GM19238 (cell line): ENCODE measurements around the gene L1CAM.

Experiments used
- DNase-seq: peaks from one replicate; pipeline ENCODE4 v3.0.0; 2011; ENCODE audit warnings: low spot score; ENCODE audit not compliant: insufficient read length

L1CAM gene

DNA sequence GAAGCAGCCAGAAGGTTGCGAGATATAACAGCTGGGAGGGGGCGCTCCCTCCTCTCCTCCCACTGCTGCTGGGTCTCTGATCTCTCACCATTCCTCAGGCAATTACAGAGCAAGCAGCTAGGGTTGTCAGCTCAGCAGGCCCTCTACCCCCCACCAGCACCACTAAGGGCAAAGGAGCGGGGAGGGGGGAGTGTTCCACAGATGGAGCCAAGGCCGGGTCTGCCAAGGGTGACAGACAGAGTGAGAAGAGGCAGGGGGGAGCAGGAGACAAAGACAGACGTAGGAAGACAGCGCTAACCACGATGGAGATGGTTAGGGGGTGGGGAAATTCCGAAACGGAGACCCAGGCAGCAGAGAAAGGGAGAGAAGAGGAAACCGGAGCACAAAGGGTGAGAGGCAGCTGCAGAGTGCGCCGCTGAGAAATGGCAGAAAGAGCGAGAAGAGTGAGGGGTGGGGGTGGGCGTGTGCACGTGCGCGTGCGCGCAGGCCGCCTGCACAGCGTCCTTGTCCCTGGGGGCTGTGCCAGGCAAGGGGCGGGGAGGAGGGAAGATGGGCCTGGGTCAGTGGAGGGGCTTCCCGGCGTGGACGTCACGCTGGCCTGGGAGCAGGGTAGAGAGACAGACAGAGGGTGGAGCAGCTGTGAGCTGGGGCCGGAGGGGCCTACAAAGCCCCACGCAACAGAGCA, 6.9 kb downstream of the L1CAM start:
- DNase-seq, result no peak

DNA sequence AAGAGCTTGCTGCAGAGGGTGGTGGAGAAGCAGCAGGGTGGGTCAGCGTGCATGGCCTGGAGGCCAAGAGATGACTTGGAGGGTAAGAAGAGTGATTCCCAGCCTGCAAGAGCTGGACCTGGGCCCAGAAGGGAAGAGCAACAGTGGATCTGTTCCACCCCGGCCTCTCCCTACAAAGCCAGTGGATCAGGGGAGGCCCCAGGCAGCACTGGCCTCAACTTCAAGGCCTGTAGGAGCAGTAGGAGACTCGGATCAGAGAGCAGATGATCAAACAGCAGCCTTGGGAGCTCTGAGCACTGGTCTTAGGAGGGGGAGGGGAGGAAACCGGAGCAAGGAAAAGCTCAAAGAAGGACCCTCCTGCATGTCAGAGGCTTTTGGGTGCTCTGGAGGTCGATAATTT, 7.6 kb downstream of the L1CAM start:
- no peak for DNase-seq

DNA sequence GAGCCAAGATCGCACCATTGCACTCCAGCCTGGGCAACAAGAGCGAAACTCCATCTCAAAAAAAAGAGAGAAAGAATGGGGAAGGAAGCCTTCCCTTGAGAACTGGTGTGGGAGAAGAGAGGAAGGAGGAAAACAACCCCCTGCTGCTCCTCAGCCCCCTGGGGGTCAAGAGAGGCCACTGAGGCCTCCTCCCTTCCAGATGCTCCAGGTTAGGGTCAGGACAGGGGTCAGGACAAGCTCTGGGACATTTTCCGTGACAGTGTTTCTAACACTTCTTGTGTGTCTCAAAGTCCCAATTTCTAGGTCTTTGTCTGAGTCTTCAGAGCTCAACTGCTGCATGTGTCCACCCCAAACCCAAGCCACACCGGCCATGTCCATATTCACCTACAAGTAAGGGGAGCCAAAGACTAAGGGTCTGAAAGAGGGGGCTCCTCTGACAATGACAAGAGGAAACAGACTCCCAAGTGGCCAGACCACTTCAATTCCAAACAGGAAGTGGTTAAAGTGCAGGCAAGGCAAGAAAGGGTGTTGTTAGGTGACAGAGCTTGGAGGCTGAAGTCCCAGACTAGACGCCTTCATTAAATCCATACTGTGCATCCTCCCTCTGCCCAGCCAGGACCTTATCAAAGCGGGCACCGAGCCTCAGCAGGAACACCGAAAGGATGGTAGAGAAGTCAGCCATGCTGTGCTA, 8.3 kb downstream of the L1CAM start:
- no peak for DNase-seq

DNA sequence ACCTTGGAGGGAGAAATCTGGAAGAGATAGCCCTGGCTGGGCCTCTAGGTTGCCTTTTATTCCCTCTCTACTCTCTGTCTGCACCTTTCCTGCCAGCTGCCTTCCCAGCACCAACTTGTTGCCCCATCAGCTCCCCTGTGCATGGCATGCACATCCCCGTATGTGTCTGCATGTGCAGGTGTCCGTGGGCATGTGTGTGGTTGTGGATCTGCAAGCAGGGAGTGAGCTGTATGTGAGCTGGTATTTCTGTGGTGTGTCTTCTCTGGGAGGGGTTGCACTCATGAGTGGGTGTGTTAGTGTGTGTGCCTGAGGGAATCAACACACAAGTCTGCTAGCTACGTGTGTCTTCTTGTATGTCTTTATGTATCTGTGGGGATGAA, 9.9 kb downstream of the L1CAM start:
- no peak for DNase-seq

DNA sequence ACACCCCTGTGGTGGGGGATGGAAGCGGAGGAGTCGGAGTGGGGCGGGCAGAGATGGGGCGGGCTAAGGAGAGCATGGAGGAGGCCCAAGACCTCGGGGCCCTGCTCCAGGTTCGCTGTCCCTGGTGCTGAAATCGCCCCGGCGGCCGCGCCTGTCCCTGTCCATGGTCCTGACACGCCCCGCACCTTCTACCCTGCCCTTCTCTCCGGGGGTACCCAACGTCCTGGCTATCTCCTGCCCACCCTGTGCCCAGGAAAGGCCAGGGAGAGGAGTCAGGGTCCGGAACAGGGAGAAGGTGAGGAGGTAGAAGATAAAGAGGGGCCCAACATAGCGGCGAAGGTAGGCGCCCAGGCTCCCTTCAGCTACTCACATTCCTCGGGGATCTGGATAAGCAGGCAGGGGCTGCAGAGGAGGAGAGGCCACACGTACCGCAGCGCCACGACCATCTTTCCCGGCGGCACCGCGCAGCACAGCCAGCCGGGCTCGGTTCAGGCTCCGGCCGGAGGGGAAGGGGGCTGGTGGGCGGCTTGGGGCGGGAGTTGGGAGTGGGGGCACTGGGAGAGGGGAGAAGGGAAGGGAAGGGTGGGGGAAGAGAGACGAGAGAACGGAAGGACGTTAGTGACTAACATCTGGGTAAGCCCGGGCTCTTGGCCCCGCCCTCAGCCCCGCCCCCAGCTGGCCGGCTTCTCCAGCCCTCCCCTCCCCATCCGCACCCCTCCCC, 10.4 kb downstream of the L1CAM start:
- peak; percentile 62 for DNase-seq

DNA sequence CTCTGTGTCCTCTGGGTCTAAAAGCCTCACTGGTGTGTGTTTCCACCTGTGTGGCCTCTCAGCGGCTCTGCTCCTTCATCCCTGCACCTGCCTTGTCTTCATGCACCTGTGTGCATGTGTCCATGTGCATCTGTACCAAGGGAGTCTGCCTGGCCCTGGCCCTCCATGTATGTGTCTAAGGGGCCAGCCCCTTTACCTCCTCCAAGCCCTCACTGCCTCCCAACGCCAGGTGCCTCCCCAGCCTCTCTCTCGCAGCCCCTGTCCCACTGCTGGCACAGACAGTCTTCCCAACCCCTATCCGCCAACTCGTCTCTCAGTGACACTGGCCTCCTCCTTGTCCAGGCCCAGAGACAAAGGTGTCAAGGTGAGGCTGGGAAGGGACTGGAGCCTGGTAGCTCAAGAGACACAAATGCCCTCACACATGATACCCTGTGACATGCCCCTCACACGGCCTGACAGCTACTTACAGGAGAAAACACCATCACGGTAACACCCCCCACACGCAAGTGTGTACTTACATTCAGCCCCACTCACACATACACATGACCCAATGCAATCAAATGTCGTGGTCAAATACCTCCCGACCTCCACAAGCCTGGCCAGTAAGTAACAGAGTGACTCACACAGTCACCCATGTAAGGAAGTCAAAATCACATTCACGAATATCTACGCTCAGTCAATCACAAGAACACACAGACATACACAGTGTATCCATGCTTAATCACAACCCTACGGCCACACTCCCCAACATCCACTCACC, 11.4 kb downstream of the L1CAM start:
- DNase-seq, result no peak

DNA sequence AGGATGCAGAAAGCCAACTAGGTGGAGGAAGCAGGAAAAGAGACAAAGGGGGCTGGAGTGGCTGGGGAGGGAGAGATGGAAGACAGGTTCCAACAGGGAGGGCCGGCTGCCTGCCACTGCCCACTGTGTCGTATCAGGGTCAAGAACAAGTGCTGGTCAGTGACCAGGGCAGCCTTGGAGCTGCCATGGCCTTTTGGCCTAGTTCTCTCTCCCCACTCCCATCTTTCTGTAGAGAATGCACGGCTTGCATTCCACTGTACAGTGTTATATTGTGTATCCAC, 11.9 kb downstream of the L1CAM start:
- no peak for DNase-seq

DNA sequence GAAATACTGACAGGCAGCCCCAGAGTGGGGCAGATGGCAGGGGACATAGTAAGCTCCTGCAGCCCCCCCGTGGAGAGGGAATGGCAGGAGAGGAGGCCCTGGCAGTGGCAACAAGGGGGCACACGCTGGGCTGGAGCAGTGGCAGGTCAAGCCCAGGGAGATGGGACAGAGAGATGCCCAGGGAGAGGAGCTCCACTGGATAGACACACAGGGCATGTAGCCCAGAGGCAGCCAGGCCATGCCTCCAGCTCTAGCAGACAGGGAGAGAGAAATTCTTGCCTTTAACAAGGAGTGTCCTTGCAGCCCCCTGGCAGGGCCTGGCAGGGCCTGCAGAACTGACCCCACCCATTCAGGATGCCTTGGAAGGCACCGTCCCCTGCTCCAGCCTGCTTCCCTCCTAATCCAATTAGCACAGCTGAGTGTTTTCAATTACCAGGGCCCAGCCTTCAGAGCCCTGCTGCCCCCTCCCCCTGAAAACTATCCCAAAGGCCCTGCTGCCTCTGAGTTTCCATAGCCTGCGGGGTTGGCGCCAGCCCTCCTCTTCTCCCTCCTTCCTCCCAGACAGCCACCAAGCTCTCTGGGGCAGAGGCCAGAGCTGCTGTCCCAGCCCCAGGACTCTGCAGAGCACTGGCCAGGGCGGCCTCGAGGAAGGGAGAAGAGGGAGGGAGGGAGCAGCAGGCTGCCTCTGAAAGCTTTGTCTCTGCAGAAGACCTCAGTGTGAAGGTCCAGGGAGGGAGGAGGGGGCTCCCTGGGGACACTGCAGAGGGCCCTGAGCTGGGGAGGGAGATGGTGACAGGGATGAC, 12.5 kb downstream of the L1CAM start:
- DNase-seq, result no peak

DNA sequence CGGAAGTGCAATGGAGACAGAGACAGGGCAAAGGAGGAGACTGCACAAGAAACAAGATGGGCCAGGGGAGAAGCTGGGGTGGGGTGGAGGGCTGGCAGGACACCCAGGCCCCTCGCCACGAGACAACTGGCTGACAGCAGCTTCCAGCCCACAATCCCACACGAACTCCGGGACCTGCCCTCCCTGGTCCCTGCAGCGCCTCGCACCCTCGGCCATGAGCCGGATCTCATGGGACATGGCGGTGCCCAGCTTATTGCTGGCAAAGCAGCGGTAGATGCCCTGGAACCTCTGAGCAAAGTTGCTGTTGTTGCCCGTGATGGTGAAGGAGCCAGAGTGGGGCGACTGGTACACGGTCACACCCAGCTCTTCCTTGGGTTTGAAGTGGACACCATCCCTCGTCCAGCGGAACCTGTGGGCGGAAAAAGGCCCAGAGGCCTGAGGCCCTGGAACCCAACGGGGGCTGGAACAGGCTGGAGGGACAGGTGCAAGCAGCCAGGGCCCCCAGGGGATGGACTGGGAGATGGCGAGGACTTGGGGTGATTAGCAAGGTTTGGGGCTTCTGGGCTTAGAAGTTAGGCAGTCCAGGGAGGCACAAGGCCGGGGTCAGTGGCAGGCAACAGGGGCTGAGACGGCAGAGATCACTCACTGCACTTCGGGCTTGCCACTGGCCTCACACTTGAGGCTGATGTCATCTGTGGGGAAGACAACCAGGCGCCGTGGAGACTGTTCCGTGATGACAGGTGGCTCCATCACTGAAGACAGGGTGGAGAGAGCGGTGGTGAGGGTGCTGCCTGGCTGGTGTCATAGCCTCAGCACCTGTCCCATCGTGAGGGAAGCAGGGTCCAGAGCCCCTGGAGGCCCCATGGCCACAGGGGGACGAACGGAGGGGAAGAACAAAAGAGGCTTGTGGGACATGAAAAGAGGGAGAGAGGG, 13.8 kb downstream of the L1CAM start:
- DNase-seq, result no peak

DNA sequence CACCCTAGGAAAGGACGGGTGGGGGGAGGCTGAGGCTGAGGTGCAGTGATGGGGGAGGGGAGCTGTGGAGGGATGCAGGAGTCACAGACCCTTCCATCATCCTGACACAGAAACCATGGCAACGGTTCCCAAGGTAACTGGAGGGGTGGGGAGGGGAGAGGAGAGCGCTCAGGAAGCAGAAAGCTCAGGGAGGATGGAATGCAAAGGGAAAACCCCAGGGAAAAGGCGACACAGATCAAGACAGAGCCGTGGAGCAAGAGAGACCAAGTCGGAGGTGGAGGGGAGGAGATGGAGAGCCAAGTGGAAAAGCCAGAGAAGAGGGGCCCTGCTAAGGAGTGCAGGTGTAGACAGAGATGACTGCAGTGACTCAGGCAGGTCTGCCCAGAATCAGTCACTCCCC, 14.5 kb downstream of the L1CAM start:
- DNase-seq, result no peak

DNA sequence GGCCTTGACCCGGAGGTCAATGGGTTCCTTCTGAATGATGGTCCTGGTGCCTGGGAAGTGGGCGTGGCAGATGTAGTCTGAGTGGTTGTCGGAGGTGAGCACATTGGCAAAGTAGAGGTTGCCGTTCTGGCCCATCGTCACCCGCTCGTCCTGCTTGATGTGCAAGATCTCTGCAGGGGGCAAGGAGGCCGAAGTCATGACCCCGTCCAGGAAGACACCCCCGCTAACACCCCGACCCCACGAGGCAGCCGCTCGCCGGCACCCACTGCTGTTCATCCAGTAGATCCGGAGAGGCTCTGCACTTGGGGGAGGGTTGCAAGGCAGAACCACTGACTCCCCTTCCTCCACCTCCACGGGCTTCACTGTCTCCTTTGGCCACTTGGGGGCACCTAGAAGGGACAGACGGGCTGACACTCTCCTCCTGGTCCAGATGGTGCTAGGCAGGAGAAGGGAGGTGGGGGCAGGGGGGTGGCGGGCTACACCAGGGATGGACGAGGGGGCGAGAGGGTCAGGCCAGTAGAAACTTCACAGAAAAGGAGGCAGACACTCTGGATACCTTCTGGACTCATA, 15.1 kb downstream of the L1CAM start:
- DNase-seq, result no peak

DNA sequence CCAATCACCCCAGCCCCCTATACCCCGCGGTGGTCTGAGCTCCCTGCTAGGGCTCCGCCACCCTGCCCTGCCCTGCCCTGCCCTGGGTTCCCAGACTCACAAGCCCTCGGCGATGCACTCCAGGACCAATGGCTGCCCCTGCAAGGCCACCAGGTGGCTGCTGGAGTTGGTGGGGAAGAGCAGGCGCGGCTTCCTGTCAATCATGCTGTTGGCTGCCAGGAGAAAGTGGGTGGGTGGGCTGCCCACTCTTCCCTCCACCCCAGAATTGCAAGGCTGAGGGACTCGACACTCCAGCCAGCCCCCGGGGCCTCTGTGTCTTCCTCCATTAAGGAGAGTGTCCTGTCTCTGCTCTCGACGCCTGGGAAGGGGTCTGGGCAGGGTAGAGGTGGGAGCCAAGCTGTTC, 15.7 kb downstream of the L1CAM start:
- no peak for DNase-seq

DNA sequence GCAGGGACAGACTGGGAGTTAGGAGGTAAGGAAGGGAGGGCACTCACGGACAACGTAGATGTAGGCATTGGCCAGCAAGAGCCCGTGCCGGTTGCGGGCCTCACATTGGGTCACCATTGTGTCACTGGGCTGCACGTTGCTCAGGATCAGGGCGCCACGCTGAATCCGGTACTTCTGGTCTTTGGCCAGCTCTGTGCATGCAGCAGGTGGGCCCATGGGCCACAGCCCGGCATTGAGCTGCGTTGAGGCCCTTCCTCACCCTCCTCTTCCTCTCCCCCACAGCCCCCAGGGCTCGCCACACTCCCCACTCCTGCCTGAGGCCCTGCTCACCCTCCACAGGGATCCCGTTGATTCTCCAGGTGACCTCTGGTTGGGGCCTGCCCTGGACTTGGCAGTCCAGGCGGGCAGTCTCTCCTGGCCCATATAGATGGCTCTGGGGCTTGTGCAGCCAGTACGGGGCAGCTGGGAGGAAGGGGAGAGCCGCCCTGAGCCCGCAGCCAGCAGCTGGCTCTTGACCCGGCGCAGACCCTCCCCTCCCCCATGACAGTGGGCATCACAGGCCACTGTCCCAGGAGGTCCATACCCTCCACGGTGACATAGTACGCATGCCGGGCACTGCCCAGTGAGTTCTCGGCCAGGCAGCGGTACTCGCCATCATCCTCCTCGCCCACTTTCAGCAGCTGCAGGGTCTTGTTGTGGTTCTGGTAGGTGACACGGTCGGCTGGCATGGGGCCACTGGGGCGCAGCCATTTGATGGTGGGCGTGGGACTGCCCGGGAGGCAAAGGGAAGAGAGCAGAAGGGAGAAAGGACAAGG, 16.3 kb downstream of the L1CAM start:
- DNase-seq, result peak; percentile 2

DNA sequence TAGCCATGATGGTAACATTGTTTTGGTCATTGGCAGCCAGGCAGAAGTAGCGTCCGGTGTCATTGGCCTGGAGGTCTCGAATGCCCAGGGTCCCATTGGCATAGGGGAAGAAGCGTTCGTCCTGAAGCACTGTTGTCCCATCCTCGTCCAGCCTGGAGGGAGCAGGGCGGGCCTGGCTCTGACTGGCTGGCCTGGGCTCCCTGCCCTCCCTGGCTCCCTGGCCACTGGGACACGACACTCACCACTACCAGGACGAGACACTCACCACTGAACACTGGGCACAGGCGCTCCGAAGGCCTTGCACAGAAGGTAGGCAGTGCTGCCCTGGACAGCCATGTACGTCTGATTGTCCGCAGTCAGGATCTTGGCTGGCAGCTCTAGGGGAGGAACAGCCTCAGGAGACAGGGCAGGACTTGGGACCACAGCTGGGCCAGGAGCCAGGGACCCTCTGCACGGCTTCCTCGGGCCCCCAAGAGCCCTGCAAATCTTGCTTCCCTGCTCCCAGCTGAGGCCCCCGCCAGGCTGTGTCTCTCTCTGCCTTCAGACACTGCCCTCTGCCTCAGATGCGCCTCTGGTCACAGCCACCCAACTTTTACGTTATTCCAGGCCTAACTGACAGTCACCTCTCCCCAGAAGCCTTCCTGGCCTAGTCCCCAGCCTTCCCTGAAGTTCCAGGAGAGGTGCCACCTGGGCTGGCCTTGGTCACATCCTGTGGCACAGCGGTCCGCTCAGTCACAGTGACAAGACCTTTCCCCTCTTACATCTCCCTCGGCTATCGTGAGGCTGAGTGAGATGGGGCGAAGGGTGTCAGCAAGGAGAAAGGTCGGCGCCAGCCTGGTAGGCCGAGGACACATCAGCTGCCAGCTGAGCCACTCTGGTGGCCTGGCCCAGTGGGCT, 17.1 kb downstream of the L1CAM start:
- DNase-seq, result peak; percentile 1

DNA sequence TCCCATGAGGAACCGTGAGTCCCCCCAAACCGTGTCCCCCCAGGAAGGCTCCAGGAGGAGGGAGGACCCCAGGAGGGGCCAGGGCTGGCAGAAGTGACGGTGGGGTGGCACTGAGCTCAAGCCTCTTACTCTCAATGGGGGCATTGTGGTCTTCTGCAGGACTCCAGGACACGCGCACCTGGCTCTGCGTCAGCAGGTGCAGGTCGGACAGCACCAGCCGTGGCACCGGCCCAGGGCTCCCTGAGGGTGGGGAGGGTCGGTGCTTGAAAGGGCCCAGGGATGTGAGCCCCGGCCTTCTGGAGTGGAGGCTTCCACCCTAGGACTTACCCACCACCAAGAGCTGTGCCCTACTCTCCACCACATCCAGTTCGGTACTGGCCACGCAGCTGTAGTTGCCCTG, 18.3 kb downstream of the L1CAM start:
- peak; percentile 0 for DNase-seq

DNA sequence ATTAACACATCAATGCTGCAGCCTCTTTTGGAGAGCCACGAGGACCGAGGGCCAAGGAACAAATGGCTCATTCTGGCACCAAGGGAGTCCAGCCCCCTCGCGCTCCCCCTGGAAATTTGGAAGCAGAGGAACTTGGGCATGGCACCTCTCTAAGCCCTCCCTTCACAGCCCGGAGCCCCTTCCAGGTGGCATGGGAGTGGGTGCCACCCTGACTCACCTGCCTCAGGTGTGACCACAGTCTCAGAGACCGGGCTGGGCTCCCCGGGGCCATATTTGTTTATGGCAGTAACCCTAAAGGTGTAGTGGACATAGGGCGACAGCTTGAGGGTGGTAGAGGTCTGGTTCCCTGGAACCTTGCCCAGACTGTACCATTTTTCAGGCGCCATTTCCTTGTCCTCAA, 18.8 kb downstream of the L1CAM start:
- peak; percentile 2 for DNase-seq

DNA sequence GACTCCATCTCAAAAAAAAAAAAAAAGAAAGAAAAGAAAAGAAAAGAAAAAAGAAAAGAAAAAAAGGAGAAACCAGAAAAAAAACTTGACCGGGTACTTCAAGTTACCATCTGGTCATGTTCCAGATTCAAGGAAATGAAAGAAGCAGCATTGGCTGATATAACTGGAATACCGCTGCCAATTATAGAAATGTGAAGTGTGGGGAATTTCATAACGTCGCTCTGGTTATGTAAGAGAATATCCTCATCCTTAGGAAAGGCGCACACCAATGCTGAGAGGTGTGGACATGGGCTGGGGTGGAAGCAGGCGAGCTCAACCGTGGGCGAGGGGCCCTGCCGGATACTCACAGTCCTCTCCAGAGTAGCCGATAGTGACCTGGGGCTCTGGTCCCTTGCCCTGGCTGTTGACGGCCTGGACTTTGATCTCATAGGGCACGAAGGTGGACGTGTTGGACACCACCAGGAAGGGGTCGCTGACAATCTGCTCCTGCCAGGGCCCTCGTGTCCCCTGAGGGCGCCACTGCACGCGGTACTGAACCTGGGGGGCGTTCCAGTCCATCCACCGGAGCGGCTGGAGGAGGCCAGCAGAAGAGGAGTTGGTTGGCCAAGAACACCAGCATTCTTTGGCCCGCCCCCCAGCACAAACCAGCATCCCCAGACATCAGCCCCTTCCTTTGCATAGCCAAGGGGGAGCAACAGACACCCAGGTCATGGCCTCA, 19.5 kb downstream of the L1CAM start:
- peak; percentile 1 for DNase-seq
